Measurements from ENCODE around the gene ALK.

ALK gene

GRCh38 chr2:29377788-29378187 lies 543.6 kb downstream of the ALK start:
- TF ChIP-seq MYC (IDR thresholded peaks at IDR 0.05; ENCODE audit: low read depth, low read length) = no peak
- TF ChIP-seq MAX (IDR thresholded peaks at IDR 0.05; ENCODE audit: low read depth, low read length) = no peak
- no peak for TF ChIP-seq POLR2A (IDR thresholded peaks at IDR 0.05; ENCODE audit: extremely low read depth, insufficient read length)
- TF ChIP-seq CTCF (IDR thresholded peaks at IDR 0.05; ENCODE audit: low read depth, low read length) = no peak
- no peak for DNase-seq (ENCODE audit: low read depth)

GRCh38 chr2:29376541-29376940 lies 544.8 kb downstream of the ALK start:
- H3K4me3 ChIP-seq (ENCODE audit: low read depth, low read length) = no peak overlapping the region
- no peak for DNase-seq (ENCODE audit: low read depth)
- TF ChIP-seq POLR2A (IDR thresholded peaks at IDR 0.05; ENCODE audit: extremely low read depth, insufficient read length) (no peak), MAX (IDR thresholded peaks at IDR 0.05; ENCODE audit: low read depth, low read length) (no peak), MYC (IDR thresholded peaks at IDR 0.05; ENCODE audit: low read depth, low read length) (no peak), CTCF (IDR thresholded peaks at IDR 0.05; ENCODE audit: low read depth, low read length) (no peak)

More at GRCh38 chr2:29377788-29378187, 543.6 kb downstream of the ALK start:
- no peak overlapping the region for H3K4me3 ChIP-seq (ENCODE audit: low read depth, low read length)

GRCh38 chr2:29375843-29376242 lies 545.5 kb downstream of the ALK start:
- DNase-seq (ENCODE audit: low read depth) = no peak
- TF ChIP-seq POLR2A (IDR thresholded peaks at IDR 0.05; ENCODE audit: extremely low read depth, insufficient read length) = no peak
- no peak for TF ChIP-seq MYC (IDR thresholded peaks at IDR 0.05; ENCODE audit: low read depth, low read length)
- TF ChIP-seq MAX (IDR thresholded peaks at IDR 0.05; ENCODE audit: low read depth, low read length) = no peak
- TF ChIP-seq CTCF (IDR thresholded peaks at IDR 0.05; ENCODE audit: low read depth, low read length) = no peak

GRCh38 chr2:29374823-29375222 lies 546.6 kb downstream of the ALK start:
- DNase-seq (ENCODE audit: low read depth) = no peak
- H3K4me3 ChIP-seq (ENCODE audit: low read depth, low read length) = no peak overlapping the region

More at GRCh38 chr2:29375843-29376242, 545.5 kb downstream of the ALK start:
- H3K4me3 ChIP-seq (ENCODE audit: low read depth, low read length) = no peak overlapping the region

GRCh38 chr2:29373870-29374269 lies 547.5 kb downstream of the ALK start:
- TF ChIP-seq POLR2A (IDR thresholded peaks at IDR 0.05; ENCODE audit: extremely low read depth, insufficient read length) (no peak), MYC (IDR thresholded peaks at IDR 0.05; ENCODE audit: low read depth, low read length) (no peak), MAX (IDR thresholded peaks at IDR 0.05; ENCODE audit: low read depth, low read length) (no peak), CTCF (IDR thresholded peaks at IDR 0.05; ENCODE audit: low read depth, low read length) (no peak)
- no peak overlapping the region for H3K4me3 ChIP-seq (ENCODE audit: low read depth, low read length)
- DNase-seq (ENCODE audit: low read depth) = no peak

More at GRCh38 chr2:29374823-29375222, 546.6 kb downstream of the ALK start:
- TF ChIP-seq MYC (IDR thresholded peaks at IDR 0.05; ENCODE audit: low read depth, low read length) (no peak), POLR2A (IDR thresholded peaks at IDR 0.05; ENCODE audit: extremely low read depth, insufficient read length) (no peak), MAX (IDR thresholded peaks at IDR 0.05; ENCODE audit: low read depth, low read length) (no peak), CTCF (IDR thresholded peaks at IDR 0.05; ENCODE audit: low read depth, low read length) (no peak)

Measured in NB4 (cell line).